Vagina (tissue), 2 donors: ENCODE results near the gene GATAD2B. TPM values are rescaled to one million over a fixed set of nuclear protein-coding genes. Genes with fewer than 3 reads are reported as not detected.
A peak's percentile ranks its signal among the peaks of the same experiment; 100 is the strongest.

ENCODE experiments used
- DNase-seq, 2 donors: peaks; one replicate each; pipeline ENCODE4 v3.0.0-alpha.2; 2017; ENCODE audit errors: extremely low spot score in 2 of 2
- H3K27ac ChIP-seq: fragments of 200-600 bp; sonication (generic); one replicate; pipeline ENCODE4 v1.5.1; 2019
- H3K27me3 ChIP-seq: fragments of 200-600 bp; sonication (generic); one replicate; pipeline ENCODE4 v1.5.1; 2019
- H3K36me3 ChIP-seq, 2 donors: fragments of 200-600 bp; sonication (generic); one replicate each; pipeline ENCODE4 v1.5.1; 2017 to 2019
- H3K4me1 ChIP-seq: fragments of 200-600 bp; sonication (generic); one replicate; pipeline ENCODE4 v1.5.1; 2019
- H3K4me3 ChIP-seq, 2 donors: fragments of 200-600 bp; sonication (generic); 1 replicate in 1 of 2; 2 replicates in 1 of 2; pipeline ENCODE4 v1.5.1; 2016 to 2019
- H3K9me3 ChIP-seq: fragments of 200-600 bp; sonication (generic); one replicate; pipeline ENCODE4 v1.5.1; 2019
- POLR2A ChIP-seq, 2 donors: fragments of 450-650 bp; IDR thresholded peaks; one replicate each; pipeline ENCODE4 v1.6.1; 2017; ENCODE audit warnings: antibody characterized with exemption in 2 of 2, mild to moderate bottlenecking in 2 of 2, moderate library complexity in 2 of 2
- POLR2AphosphoS5 ChIP-seq, 2 donors: sonication (generic); formaldehyde crosslinking; IDR thresholded peaks; one replicate each; pipeline ENCODE4 v1.9.0; 2017; ENCODE audit warnings: antibody characterized with exemption in 2 of 2, mild to moderate bottlenecking in 2 of 2, low read depth in 1 of 2; ENCODE audit not compliant: insufficient read depth in 1 of 2
- intact Hi-C: fragments of 100-400 bp; cut with DNase I; formaldehyde crosslinking; loops from one replicate; pipeline ENCODE4 v1.15.1; 2023
- total RNA-seq: library from RNA; depleted of rRNA; stranded (reverse); fragments of >200 nt; gene quantifications from one replicate; pipeline ENCODE4 v1.2.3, GENCODE V29; 2016
- TF ChIP-seq, protein P1 (sequence below), 3 experiments: fragments of 450-650 bp in 2 of 3; fragments of 200-600 bp in 1 of 3; sonication (generic) in 1 of 3; IDR thresholded peaks; one replicate each; pipeline ENCODE4 v1.5.1; 2017 to 2019; ENCODE audit warnings: antibody characterized with exemption in 3 of 3, mild to moderate bottlenecking in 2 of 3, moderate library complexity in 2 of 3

The GATAD2B gene
- total RNA-seq, 1 donor from 2014 or later: 24.1 TPM

DNA sequence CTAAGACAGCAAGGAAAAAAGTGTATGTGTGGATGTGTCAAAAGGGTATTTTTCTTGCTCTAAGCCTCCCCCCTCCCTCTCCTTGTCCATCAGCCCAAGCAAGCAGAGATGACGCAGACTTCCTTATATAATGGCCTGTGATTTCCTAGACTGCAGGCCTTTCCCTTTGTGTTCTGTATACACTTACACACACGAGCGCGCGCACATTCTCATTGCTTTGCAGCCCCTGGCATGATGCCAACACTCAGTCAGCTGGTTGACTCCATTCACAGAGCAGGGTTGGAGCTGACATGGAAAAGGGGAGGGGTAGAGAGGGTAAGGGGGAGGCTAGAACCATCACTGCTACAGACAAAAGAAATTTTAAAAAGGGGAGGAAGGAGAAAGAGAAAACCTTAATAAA, 41.8 kb downstream of the GATAD2B start:
- Histone ChIP-seq H3K9me3 (no peaks in the 10 kb centered on the region), H3K36me3 (no peaks in the 10 kb centered on the region), H3K4me3 (no peak overlapping the region), H3K4me1 (peaks cover 31% of the 10 kb centered on the region), H3K27me3 (no peaks in the 10 kb centered on the region), H3K27ac (peak overlapping the region; percentile 39)
- TF ChIP-seq, protein P1, sequence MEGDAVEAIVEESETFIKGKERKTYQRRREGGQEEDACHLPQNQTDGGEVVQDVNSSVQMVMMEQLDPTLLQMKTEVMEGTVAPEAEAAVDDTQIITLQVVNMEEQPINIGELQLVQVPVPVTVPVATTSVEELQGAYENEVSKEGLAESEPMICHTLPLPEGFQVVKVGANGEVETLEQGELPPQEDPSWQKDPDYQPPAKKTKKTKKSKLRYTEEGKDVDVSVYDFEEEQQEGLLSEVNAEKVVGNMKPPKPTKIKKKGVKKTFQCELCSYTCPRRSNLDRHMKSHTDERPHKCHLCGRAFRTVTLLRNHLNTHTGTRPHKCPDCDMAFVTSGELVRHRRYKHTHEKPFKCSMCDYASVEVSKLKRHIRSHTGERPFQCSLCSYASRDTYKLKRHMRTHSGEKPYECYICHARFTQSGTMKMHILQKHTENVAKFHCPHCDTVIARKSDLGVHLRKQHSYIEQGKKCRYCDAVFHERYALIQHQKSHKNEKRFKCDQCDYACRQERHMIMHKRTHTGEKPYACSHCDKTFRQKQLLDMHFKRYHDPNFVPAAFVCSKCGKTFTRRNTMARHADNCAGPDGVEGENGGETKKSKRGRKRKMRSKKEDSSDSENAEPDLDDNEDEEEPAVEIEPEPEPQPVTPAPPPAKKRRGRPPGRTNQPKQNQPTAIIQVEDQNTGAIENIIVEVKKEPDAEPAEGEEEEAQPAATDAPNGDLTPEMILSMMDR (IDR thresholded peaks at IDR 0.05): no peak
- TF ChIP-seq POLR2A (IDR thresholded peaks at IDR 0.05) (no peak), POLR2AphosphoS5 (IDR thresholded peaks at IDR 0.05; ENCODE audit: insufficient read depth in 1 of 2, low read depth in 1 of 2) (peak in 1 of 2 donors; percentile 81)
- DNase-seq: no peak
- intact Hi-C loops: no loop called here

DNA sequence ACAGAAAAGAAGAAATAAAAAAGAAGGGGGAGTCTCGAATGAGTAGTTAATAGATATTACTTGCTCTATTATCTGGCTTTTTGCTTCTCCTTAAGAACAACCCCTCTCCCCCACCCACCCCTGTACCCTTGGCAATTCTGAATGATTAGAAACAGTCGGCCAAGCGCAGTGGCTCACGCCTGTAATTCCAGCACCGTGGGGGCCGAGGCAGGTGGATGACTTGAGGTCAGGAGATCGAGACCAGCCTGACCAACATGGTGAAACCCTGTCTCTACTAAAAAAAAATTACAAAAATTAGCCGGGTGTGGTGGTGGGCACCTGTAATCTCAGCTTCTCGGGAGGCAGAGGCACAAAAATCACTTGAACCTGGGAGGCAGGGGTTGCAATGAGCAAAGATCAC, 42.7 kb downstream of the GATAD2B start:
- Histone ChIP-seq H3K4me1 (peaks cover 37% of the 10 kb centered on the region), H3K4me3 (no peak overlapping the region), H3K27ac (no peak overlapping the region), H3K36me3 (no peaks in the 10 kb centered on the region), H3K27me3 (no peaks in the 10 kb centered on the region), H3K9me3 (no peaks in the 10 kb centered on the region)
- DNase-seq: no peak
- intact Hi-C loops: no loop called here
- no peak for TF ChIP-seq POLR2A (IDR thresholded peaks at IDR 0.05)
- TF ChIP-seq, protein P1 (IDR thresholded peaks at IDR 0.05): no peak
- TF ChIP-seq POLR2AphosphoS5 (IDR thresholded peaks at IDR 0.05; ENCODE audit: insufficient read depth in 1 of 2, low read depth in 1 of 2): no peak

DNA sequence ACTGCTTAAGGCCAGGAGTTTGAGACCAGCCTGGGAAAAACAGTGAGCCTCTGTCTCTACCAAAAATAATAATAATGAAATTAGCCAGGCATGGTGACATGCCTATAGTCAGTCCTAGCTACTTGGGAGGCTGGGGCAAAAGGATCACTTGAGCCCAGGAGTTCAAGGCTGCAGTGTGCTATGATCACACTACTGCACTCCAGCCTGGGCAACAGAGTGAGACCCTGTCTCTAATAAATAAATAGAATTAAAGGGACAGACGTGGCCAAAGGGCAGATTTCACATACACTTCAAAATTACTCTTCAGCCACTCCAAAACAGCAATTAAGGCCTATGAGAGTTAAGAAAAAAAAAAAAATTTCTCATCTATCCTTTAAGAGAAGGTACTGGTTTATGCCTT, 45.7 kb downstream of the GATAD2B start:
- H3K4me1 ChIP-seq: peaks cover 40% of the 10 kb centered on the region
- no peak overlapping the region for H3K4me3 ChIP-seq
- intact Hi-C loops: no loop called here

DNA sequence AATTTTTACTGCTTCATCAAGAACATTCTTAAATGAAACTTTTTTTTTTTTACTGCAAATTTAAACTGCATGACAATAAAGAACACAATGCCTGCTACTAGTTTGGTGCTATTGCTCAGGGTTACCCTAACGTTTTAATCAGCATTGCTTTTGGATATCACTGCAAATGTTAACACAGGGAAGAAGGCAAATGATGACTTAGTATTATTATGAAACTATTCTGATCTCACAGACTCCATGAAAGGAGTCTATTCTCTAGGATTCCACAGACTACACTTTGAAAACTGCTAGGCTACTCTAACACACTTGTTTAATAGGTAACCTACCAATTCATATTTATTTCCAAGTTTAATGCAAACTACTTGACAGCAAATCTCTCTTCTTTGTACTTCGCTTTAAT, 49.8 kb downstream of the GATAD2B start:
- H3K4me3 ChIP-seq: no peak overlapping the region
- no peak overlapping the region for H3K27ac ChIP-seq
- no peaks in the 10 kb centered on the region for H3K36me3 ChIP-seq
- no peaks in the 10 kb centered on the region for H3K9me3 ChIP-seq
- no peak for DNase-seq
- H3K27me3 ChIP-seq: no peaks in the 10 kb centered on the region
- TF ChIP-seq POLR2AphosphoS5 (IDR thresholded peaks at IDR 0.05; ENCODE audit: insufficient read depth in 1 of 2, low read depth in 1 of 2) (no peak), POLR2A (IDR thresholded peaks at IDR 0.05) (no peak)
- TF ChIP-seq, protein P1 (IDR thresholded peaks at IDR 0.05): no peak
- peaks cover 25% of the 10 kb centered on the region for H3K4me1 ChIP-seq
- intact Hi-C loops: no loop called here

More for the DNA sequence above, 45.7 kb downstream of the GATAD2B start:
- TF ChIP-seq POLR2A (IDR thresholded peaks at IDR 0.05) (no peak), POLR2AphosphoS5 (IDR thresholded peaks at IDR 0.05; ENCODE audit: insufficient read depth in 1 of 2, low read depth in 1 of 2) (no peak)
- TF ChIP-seq, protein P1 (IDR thresholded peaks at IDR 0.05): no peak
- no peaks in the 10 kb centered on the region for H3K27me3 ChIP-seq
- no peak for DNase-seq
- H3K9me3 ChIP-seq: no peaks in the 10 kb centered on the region
- H3K36me3 ChIP-seq: no peaks in the 10 kb centered on the region
- no peak overlapping the region for H3K27ac ChIP-seq

DNA sequence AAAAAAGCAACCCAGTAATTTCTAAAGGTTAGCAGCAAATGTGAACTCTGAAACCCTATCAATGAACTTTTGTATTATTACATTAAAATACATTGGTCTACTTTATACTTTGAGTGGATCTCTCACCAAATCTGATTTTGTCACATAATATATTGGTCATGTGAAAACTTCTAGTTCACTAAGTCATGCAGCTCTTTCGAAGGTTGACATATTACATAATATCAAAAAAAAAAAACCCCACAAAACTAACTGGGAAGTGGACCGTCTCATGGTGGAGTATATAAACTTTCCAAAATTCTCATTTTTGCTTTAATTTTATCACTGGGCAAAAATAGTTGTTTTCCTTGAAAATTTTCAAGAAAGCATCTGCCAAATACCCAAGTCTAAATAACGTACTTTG, 50.4 kb downstream of the GATAD2B start:
- H3K27ac ChIP-seq: no peak overlapping the region
- intact Hi-C loops: no loop called here
- TF ChIP-seq POLR2AphosphoS5 (IDR thresholded peaks at IDR 0.05; ENCODE audit: insufficient read depth in 1 of 2, low read depth in 1 of 2) (no peak), POLR2A (IDR thresholded peaks at IDR 0.05) (no peak)
- TF ChIP-seq, protein P1 (IDR thresholded peaks at IDR 0.05): no peak

More for the DNA sequence above, 50.4 kb downstream of the GATAD2B start:
- H3K9me3 ChIP-seq: no peaks in the 10 kb centered on the region
- H3K27me3 ChIP-seq: no peaks in the 10 kb centered on the region
- no peaks in the 10 kb centered on the region for H3K36me3 ChIP-seq
- H3K4me1 ChIP-seq: peaks cover 25% of the 10 kb centered on the region
- no peak overlapping the region for H3K4me3 ChIP-seq
- DNase-seq: no peak
